Measurements from ENCODE around the gene RBP4.

RBP4 gene

DNA sequence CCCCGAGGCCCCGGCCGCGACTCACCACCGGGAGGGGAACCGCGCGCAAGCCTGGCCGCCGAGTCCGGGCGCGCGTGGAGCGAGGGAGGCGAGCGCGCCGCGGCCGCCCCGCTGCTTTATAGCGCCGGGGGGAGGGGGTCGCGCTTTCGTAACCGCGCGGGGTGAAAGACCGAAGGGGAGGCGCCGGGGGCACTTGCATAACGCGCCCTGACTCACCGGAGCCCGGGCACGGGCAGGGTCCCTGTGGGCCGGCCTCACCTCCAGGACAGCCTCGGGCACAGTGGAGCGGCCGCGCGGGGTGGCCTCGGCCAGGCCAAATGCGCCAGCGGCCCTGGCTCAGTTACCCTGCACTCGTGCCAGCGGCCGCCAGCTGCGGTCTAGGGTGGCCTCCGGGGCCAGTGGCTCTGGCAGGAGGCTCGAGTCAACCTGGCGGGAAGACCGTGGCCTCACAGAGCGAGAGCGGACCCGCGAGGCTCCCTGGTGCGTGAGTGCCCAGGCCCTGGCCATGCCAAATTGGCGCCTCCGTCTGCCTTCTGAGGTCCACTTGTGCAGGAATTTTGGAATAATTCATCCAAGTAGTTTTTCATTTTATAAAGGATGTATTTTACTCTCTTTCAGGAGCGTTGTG lies at the start of gene RBP4:
Gene RBP4 (minus strand): TSS at position 90 of the 628 bp plus-strand sequence. CDS start 207 bp downstream, outside the sequence.
- no peak for DNase-seq (ENCODE audit: low read depth, low spot score)

GRCh38 chr10:93639791-93640190 lies 38.8 kb upstream of the RBP4 start:
- DNase-seq (ENCODE audit: low read depth, low spot score) = no peak

GRCh38 chr10:93630625-93631557 lies 29.9 kb upstream of the RBP4 start:
- DNase-seq (ENCODE audit: low read depth, low spot score) = no peak

GRCh38 chr10:93629647-93630305 lies 28.7 kb upstream of the RBP4 start:
- DNase-seq (ENCODE audit: low read depth, low spot score) = no peak

GRCh38 chr10:93628858-93629257 lies 27.8 kb upstream of the RBP4 start:
- no peak for DNase-seq (ENCODE audit: low read depth, low spot score)

- DNase-seq (ENCODE audit: low read depth, low spot score) = no peak
Observed at GRCh38 chr10:93622942-93623341, 21.9 kb upstream of the RBP4 start.

DNA sequence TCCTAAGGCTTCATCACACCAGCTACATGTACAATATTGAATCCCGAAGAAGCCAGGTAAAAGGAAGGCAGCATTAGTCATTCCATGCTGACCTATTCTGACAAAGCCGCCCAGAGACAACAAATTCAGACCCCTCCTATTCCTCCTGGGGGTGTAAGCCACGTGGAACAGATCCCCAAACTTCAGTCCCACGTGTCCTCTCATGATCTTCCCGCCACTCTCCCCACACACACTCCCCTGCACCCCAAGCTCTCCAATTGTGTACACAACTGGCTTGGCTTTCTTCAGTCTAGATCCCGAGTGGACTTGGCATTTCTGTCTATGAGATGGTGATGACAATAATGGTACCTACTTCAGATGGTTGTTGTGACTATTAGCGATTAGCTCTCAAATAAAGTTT lies 19.9 kb upstream of the RBP4 start:
- DNase-seq (ENCODE audit: low read depth, low spot score) = no peak

- DNase-seq (ENCODE audit: low read depth, low spot score) = no peak
Observed at GRCh38 chr10:93615576-93616235, 14.7 kb upstream of the RBP4 start.

DNA sequence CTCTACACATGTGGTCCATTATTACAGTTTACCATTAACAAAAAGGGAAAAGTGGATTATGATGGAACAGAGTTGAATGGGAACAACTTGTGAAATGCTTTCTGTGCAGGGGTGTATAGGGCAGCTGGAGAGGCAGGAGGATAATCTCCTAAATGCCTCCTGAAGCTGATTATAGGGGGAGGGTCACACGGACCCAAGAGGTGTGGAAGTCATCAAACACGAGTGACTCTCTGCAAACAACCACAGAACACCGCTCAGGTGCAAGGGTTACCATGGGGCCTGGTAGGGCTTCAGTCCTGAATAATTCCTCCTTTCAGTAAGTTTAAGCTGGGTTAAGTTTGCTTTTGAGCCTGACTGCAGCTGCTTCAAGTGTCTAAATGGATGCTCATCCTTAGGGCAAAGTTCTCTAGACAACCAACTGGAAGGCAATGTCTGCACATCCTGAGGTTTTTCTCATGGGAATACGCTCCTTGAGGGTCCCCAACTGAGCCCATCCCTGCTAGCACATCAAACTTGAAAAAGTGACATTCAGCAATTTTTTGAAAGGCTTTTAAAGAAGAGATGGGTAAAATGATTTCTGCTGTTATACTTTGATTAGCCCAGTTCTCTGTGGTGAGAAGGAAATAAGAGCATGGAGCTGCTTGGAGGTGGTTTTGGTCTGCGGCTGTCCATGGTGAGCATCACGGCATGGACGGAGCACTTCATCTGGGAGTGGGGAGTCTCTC lies 13.2 kb upstream of the RBP4 start:
- no peak for DNase-seq (ENCODE audit: low read depth, low spot score)

GRCh38 chr10:93613126-93613525 lies 12.1 kb upstream of the RBP4 start:
- DNase-seq (ENCODE audit: low read depth, low spot score) = no peak

- no peak for DNase-seq (ENCODE audit: low read depth, low spot score)
Observed at GRCh38 chr10:93612311-93612710, 11.3 kb upstream of the RBP4 start, which contains the start of gene PDE6C. Gene PDE6C (plus strand): TSS chr10:93612537. CDS start chr10:93612726, 189 bp downstream.

- DNase-seq (ENCODE audit: low read depth, low spot score) = no peak
Observed at GRCh38 chr10:93608421-93608820, 7.4 kb upstream of the RBP4 start.

- DNase-seq (ENCODE audit: low read depth, low spot score) = no peak
Observed at GRCh38 chr10:93604146-93604545, 3.1 kb upstream of the RBP4 start.

DNA sequence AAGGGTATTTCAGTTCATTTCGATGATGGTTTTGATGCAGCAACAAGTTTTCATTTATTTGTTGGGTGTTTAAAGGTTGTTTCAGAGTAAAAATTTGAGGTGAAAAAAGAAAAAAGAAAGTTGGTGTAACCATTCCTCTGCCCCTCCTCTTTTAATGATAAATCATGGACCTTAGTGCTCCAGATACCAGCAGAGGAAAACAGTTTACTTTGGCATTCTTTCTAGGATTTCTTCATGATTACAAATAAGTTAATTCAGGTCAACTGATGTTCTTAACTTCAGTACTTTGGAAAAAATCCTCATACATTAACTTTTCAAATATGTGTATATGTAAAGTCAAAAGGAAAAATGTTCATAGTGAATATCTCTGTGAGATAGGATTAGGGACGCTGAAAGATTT lies 2.0 kb upstream of the RBP4 start:
- no peak for DNase-seq (ENCODE audit: low read depth, low spot score)

DNA sequence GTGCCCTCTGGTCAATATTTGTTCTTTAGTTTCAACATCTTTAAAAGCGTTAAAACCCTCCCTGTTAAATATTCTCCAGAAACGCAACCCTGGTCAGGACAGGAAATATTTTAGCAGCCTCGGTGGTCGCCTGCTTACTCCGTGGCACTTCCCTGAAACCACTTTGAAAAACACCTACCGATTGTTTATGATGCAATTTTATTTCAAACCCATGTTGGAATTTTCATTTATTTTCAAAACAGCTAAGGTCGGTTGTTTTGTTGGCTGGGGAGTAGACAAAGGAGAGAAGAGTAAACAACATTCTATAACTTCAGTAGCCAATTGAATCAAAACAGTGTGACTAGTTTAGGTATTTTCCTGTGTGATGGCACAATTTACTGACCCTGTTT lies 733 bp upstream of the RBP4 start:
- no peak for DNase-seq (ENCODE audit: low read depth, low spot score)

DNA sequence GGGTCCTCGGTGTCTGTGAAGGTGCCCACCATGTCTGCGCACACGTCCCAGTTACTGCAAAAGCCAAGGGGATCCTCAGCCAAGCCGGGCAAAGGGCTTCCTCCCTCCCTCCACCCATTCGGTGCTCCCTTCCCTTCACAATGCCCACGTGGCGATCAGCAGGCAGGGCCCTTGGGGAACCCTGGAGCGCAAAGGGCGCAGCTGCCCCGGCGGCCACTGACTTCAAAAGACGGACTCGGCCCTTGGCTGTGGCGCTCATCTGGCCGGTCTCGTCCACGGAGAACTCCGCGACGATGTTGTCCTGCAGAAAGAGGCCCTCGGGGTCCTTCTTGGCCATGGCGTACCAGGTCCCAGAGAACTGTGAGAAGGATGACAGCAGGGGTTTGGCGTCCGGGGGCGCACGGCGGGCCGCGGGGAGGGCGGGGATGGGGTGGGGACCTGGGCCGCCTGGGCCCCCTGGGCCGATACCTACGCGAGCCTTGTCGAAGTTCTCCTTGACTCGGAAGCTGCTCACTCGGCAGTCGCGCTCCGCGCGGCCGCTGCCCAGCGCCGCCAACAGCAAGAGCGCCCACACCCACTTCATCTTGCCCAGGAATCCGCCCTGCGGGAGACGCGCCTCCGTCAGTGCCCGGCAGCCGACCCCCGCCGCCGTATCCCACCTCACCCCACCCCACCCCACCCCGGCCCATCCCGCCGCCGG lies 439 bp downstream of the RBP4 start:
- DNase-seq (ENCODE audit: low read depth, low spot score) = no peak

DNA sequence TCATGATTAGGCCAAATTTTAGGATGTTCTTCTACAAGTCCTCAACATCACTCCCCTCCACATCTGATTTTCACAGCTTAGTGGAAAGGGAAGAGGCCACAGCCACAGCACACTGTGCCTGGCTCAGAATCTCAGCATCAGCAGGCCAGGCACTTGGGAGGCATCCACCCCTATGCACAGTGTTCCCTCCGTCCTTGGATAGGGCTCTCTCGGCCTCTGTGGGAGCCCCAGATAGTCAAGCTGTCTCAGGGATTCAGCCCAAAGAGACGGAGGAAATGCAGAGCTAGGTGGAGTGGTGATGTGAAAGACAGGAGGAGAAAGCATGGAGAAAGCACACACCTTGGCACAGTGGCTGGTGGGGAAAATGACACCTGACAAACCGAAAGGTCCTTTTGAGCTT lies 1.3 kb downstream of the RBP4 start:
- no peak for DNase-seq (ENCODE audit: low read depth, low spot score)

- no peak for DNase-seq (ENCODE audit: low read depth, low spot score)
Observed at GRCh38 chr10:93599335-93599734, 1.7 kb downstream of the RBP4 start.

DNA sequence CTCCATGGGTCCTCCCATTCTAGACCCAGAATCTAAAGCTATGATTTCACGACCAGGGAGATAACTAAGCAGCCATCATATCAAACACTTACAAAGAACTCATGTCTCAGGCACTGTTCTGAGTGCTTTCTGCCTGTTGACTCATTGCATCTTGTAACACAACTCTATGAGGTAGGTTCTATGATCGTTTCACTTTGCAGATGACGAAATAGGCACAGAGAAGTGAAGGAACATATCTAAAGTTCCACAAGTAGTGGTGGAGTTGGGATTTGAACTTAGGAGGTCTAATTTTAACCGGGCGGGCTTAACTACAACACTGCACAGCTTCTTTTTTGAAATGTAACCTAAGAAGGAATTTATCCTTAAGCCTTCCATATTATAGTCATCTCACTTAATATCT lies 2.9 kb downstream of the RBP4 start:
- DNase-seq (ENCODE audit: low read depth, low spot score) = no peak

- DNase-seq (ENCODE audit: low read depth, low spot score) = no peak
Observed at GRCh38 chr10:93597075-93597599, 3.9 kb downstream of the RBP4 start.
